EH (cell line): ENCODE data around the gene NAA25.
"Not testable (repeated sequence)": the region's sequence is repeated elsewhere in the genome, so short reads cannot be mapped to it uniquely, and the experiment has no call there.

Experiments used
- DNase-seq: peaks from one replicate; pipeline ENCODE4 v3.0.0-alpha.2; 2015; ENCODE audit warnings: low read depth

The NAA25 gene

GRCh38 chr12:112009596-112009995 is 99.0 kb downstream of the NAA25 start:
- DNase-seq: not testable (repeated sequence)

- no peak for DNase-seq
These were observed 99.7 kb downstream of the NAA25 start for GRCh38 chr12:112008918-112009317.

GRCh38 chr12:112007945-112008344 is 100.6 kb downstream of the NAA25 start:
- no peak for DNase-seq

DNA sequence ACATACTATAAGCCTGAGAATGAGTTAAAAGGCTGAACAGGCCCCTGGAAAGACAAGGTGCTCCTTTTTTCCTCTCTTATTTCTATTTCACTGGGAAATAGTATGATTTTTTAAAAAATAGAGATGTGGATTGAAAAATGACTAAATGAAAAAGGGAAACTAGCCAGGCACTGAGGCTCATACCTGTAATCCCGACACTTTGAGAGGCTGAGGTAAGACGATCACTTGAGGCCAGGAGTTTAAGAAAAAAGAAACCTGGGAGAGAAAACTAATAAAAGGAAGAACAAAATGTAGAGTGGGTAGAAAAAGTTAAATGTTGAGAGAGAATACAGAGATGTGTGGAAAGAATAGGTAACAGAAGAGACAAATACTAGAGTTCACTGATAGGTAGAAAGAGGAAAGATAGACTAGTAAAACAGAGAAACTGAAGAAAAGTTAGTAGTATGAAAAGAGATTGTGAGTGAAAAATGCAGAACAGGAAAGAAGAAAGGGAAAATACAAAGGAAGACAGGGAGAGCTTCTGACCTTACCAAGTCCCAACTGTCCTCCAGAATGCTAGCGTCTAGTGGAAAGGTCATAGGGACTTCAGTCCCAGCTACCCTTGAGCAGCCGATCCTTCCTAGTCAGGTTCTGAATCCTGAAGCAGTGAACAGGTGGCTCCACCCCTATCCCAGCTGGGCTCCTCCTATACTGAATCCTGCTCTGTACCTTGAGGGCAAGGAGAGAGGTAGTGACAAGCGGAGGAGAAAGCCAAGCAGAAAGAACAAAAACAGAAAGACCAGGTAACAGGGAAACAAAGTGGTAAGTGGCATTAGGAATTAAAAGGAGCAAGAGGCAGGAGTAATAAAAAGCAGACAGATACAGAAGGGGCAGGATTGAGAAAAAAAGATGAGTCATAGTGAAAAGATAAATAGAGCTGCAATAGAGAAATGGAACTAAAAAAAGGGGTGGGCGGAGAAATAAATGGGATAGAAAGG is 102.9 kb downstream of the NAA25 start:
- DNase-seq: peak; percentile 36

GRCh38 chr12:112004041-112004440 is 104.5 kb downstream of the NAA25 start:
- no peak for DNase-seq

- DNase-seq: peak; percentile 65
These were observed 107.0 kb downstream of the NAA25 start for GRCh38 chr12:112001576-112001975.

- DNase-seq: no peak
These were observed 107.8 kb downstream of the NAA25 start for GRCh38 chr12:112000820-112001219.

GRCh38 chr12:111999129-111999528 is 109.5 kb downstream of the NAA25 start:
- not testable (repeated sequence) for DNase-seq

- DNase-seq: no peak
These were observed 110.6 kb downstream of the NAA25 start for GRCh38 chr12:111998015-111998414.

DNA sequence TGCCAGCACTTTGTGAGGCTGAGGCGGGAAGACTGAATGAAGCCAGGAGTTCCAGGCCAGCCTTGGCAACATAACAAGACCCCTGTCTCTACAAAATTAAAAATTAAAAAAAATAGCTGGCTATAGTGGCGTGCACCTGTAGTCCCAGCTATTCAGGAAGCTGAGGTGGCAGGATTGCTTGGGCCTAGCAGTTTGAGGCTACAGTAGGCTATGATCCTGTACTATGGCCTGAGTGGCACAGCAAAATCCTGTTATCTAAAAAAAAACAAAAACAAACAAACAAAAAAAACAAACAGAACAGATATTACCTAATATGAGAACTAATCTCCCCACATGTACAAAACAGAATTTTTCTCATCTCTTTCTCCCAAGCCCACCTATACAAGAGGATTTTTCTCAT is 111.3 kb downstream of the NAA25 start:
- DNase-seq: no peak

DNA sequence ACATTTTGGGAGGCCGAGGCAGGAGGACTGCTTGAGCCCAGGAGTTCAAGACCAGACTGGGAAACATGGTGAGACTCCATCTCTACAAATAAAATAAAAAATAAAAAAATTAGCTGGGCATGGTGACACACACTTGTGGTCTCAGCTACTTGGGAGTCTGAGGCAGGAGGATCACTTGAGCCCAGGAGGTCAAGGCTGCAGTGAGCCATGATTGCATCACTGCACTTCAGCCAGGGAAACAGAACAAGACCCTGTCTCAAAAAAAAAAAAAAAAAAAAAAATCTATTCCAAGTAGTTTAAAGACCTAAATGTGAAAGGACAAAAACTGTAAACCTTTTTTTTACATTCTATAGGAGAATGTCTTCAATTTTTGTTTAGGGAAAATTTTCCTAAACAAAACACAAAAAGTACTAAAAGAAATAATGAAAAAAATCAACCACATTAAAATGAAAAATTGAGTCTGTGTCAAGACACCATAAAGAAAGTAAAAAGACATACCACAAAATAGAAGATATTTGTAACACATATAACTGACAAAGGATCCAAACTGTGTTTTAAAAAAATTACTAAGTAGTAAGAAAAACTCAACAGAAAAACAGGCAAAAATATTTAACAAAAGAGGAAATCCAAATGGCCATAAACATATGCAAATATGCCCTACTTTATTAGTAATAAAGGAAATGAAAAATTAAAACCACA is 112.7 kb downstream of the NAA25 start:
- no peak for DNase-seq

DNA sequence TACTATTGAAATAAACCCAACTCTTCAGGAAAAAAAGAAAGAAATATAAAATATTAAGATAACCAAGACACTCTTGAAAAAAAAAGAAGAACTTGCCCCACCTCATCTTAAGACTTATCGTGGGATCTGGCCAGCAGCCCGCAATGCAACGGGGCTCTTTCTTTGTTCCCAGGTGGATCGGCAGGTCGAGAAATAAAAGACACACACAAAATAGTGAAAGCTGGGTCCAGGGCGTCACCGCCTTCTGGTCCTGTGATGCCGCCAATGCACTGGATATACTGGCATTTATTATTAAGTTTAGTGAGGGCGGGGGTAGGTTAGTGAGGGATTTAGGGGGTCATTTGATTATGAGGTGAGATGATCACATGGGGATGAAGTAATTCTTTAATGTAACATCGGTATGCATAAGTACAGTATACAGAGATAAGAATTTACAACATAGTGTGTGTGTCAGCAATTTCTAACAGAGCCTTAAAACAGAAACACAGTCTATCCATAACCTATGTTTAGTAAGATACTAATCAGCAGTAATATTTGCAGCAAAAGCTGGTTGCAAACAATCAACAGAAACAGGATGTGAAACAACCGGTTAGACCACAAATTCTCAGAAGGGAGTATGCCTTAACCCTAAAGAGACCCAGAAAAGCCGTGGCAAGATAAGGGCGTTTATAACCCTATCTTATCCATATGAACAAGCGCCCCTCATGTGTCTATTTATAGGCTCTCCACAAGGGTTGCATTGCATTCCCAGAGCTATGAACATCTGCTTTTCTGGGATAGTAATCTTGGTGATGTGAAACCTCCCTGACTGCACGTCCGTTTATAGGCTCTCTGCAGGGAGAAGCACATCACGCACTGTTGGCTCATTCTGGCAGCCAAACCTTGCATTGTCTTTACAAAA is 114.1 kb downstream of the NAA25 start:
- DNase-seq: not testable (repeated sequence)

DNA sequence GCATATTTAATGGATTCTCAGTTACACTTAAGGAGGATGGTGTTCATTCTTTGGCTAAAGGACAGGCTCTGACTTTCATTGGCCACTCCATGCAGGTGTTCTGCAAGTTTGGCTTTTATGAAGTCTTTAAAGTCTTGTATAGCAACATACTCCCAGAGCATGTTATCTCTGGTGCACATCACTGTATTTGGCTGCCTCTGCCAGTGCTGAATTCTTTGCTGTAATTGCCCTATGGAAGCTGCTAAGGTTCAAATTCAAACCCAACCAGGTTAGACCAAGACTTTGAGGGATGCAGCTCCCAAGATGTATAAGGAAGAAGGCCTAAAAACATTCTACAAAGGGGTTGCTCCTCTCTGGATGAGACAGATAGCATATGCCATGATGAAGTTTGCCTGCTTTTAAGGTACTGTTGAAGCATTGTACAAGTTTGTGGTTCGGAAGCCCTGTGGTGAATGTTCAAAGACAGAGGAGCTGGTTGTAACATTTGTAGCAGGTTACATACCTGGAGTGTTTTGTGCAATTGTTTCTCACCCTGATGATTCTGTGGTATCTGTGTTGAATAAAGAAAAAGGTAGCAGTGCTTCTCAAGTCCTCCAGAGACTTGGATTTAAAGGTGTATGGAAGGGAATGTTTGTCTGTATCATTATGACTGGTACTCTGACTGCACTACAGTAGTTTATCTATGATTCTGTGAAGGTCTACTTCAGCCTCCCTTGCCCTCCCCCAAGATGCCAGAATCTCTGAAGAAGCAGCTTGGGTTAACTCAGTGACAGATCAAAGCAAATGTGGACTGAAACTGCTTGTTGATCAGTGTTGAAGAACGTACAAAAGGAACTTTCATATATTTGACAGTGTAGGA is 115.1 kb downstream of the NAA25 start:
- no peak for DNase-seq

- no peak for DNase-seq
These were observed 116.1 kb downstream of the NAA25 start for GRCh38 chr12:111992464-111992863.

- DNase-seq: peak; percentile 59
These were observed 116.6 kb downstream of the NAA25 start for GRCh38 chr12:111991946-111992345.

GRCh38 chr12:111991535-111991934 is 117.0 kb downstream of the NAA25 start:
- no peak for DNase-seq

DNA sequence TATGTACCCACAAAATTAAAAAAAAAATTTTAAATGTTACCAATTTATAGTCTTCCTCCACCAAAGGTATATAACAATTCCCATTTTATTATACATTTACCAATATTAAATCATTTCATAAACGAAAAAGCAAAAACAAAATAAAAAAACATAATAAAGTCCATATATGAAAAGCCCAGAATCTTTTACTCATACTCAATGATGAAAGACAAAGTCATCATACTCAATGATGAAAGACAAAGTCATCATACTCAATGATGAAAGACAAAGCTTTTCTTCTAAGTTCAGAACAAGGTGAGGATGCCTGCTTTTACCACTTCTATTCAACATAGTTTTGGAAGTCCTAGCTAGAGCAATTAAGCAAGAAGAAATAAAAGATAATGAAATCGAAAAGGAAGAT is 123.8 kb downstream of the NAA25 start:
- no peak for DNase-seq

DNA sequence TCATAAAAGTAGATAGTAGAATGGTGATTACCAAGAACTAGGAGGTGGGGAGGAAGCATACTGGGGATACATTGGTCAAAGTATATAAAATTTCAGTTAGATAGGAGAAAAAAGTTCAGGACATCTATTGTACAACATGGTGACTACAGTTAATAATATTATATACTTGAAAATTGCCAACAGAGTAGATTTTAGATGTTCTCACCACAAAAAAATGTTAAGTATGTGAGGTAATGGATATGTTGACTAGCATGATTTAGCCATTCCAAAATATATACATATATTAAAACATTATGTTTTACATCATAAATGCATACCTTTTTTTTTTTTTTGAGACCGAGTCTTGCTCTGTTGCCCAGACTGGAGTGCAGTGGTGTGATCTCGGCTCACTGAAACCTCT is 126.6 kb downstream of the NAA25 start:
- peak; percentile 29 for DNase-seq

GRCh38 chr12:111980598-111980997 is 128.0 kb downstream of the NAA25 start:
- no peak for DNase-seq

DNA sequence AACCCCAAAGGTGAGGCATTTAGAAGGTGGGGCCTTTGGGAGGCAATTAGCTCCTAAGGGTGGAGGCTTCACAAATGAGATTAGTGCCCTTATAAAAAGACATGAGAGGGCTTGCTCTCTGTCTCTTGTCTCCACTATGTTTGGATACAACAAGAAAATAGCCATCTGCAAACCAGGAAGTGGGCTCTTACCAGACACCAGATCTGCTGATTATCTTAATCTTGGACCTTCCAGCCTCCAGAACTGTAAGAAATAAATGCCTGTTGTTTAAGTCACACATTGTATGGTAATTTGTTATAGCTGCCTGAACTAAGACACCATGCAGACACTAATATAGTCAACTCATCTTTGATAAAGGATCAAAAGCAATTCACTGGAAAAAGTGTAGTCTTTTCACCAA is 130.0 kb downstream of the NAA25 start:
- DNase-seq: no peak

DNA sequence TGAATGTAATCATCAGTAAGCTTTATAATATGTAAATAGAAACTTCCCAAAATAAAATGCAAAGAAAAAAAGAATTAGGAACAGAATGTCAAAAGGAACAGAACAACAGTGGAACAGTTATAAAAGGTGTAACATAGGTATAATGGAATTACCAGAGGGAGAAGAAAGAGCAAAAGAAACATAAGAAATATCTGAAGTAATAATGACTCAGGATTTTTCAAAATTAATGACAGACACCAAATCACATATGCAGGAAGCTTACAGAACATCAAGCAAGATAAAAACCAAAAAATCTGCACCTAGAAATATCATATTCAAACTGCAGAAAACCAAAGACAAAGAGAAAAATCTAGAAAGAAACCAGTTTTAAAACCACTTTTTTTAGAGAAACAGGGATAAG is 131.7 kb downstream of the NAA25 start:
- DNase-seq: no peak
